HepG2 (cell line): ENCODE data around the gene ANKRD6. TPM values are rescaled to one million over a fixed set of nuclear protein-coding genes. Genes with fewer than 3 reads are reported as not detected.

ENCODE experiments used
- CBFB ChIP-seq: sonication (generic); formaldehyde crosslinking; IDR thresholded peaks from 2 replicates; pipeline ENCODE4 v1.4.0; 2020; ENCODE audit warnings: missing genetic modification reagents
- ELF4 ChIP-seq: sonication (generic); formaldehyde crosslinking; IDR thresholded peaks from 2 replicates; pipeline ENCODE4 v1.5.0; 2020; ENCODE audit warnings: missing genetic modification reagents, mild to moderate bottlenecking, moderate library complexity, borderline replicate concordance
- HNF4G ChIP-seq, 2 experiments: sonication (generic) in 1 of 2; formaldehyde crosslinking in 1 of 2; IDR thresholded peaks; 2 replicates each; pipeline versions ENCODE4 v1.4.0 to v1.6.1; 2011 to 2020; ENCODE audit warnings: borderline replicate concordance in 2 of 2, low read depth in 2 of 2, mild to moderate bottlenecking in 2 of 2, low read length in 1 of 2, missing genetic modification reagents in 1 of 2, moderate library complexity in 1 of 2
- MEF2D ChIP-seq: sonication (generic); formaldehyde crosslinking; IDR thresholded peaks from 2 replicates; pipeline ENCODE4 v1.5.1; 2020; ENCODE audit warnings: mild to moderate bottlenecking, missing genetic modification reagents
- ZZZ3 ChIP-seq: sonication (generic); formaldehyde crosslinking; IDR thresholded peaks from 2 replicates; pipeline ENCODE4 v1.4.0; 2020; ENCODE audit warnings: missing genetic modification reagents, mild to moderate bottlenecking, borderline replicate concordance
- polyA plus RNA-seq, 8 experiments: library from polyadenylated mRNA; depleted of rRNA in 3 of 8; stranded (reverse) in 7 of 8; unstranded in 1 of 8; fragments of >200 nt; fragmentation: Illumina TruSeq in 4 of 8; extraction: Trizol in 4 of 8; gene quantifications; 2 replicates each; pipeline versions ENCODE4 v1.2.1 to v1.2.3, GENCODE V29; 2011 to 2016; ENCODE audit warnings: low read depth in 4 of 8, missing spikeins in 1 of 8, mixed read lengths in 1 of 8; ENCODE audit not compliant: insufficient read depth in 1 of 8
- total RNA-seq, 5 experiments: library from RNA; depleted of rRNA; stranded (reverse); fragments of >200 nt; fragmentation: Illumina TruSeq; extraction: Trizol; gene quantifications; 2 replicates each; pipeline ENCODE4 v1.2.3, GENCODE V29; 2016; ENCODE audit warnings: low read depth in 1 of 5
- TF ChIP-seq, protein P1 (sequence below): sonication (generic); formaldehyde crosslinking; IDR thresholded peaks from 2 replicates; pipeline ENCODE4 v1.4.0; 2020; ENCODE audit warnings: missing genetic modification reagents
- TF ChIP-seq, protein P2 (sequence below): sonication (generic); formaldehyde crosslinking; IDR thresholded peaks from 2 replicates; pipeline ENCODE4 v1.5.1; 2020; ENCODE audit warnings: missing genetic modification reagents, mild to moderate bottlenecking, borderline replicate concordance
- TF ChIP-seq, protein P3 (sequence below): sonication (generic); formaldehyde crosslinking; IDR thresholded peaks from 2 replicates; pipeline ENCODE4 v1.4.0; 2020; ENCODE audit warnings: missing genetic modification reagents
- TF ChIP-seq, protein P4 (sequence below): sonication (generic); formaldehyde crosslinking; IDR thresholded peaks from 2 replicates; pipeline ENCODE4 v1.8.1; 2023; ENCODE audit warnings: mild to moderate bottlenecking, missing genetic modification reagents

ANKRD6 gene
- total and polyA plus RNA-seq, 2 of the 13 experiments (the other 11 are each of a cell fraction or from before 2014, with no cell fraction given) = 0.18 to 0.36 TPM

DNA sequence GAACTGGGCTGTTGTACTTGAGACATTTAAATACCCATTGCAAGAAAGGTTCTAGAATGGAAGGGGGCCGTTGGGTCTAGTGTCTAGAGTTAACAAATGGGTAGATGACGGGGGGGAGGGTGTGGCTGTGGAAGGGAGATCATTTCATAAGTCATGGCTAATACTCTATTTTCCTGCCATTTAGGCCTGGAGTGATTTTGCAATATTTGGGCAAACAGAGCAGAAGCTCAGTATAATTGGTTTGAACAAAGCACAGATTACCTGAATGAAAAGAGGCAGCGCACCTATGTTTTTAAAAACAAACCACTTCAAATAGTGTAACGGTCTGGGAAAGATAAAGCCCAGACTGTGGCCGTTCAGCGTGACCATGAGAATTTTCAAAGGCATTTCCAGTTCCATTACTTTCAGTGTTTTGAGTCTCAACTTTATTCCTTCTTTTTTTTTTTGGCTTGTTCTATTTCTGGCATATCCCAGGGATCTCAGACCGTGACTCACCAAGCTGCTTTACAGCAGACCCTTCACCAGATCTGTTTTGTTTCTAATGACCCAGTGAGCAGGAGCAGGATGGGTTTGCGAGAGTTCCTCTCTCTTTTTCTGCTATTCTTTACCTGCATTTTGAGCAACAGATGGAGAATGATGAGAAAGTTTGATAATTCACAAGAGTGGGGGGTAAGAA, 131.9 kb downstream of the ANKRD6 start (continued):
- TF ChIP-seq, protein P1, sequence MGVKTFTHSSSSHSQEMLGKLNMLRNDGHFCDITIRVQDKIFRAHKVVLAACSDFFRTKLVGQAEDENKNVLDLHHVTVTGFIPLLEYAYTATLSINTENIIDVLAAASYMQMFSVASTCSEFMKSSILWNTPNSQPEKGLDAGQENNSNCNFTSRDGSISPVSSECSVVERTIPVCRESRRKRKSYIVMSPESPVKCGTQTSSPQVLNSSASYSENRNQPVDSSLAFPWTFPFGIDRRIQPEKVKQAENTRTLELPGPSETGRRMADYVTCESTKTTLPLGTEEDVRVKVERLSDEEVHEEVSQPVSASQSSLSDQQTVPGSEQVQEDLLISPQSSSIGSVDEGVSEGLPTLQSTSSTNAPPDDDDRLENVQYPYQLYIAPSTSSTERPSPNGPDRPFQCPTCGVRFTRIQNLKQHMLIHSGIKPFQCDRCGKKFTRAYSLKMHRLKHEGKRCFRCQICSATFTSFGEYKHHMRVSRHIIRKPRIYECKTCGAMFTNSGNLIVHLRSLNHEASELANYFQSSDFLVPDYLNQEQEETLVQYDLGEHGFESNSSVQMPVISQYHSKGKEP (CRISPR knock-in tag) = no peak
- TF ChIP-seq, protein P2, sequence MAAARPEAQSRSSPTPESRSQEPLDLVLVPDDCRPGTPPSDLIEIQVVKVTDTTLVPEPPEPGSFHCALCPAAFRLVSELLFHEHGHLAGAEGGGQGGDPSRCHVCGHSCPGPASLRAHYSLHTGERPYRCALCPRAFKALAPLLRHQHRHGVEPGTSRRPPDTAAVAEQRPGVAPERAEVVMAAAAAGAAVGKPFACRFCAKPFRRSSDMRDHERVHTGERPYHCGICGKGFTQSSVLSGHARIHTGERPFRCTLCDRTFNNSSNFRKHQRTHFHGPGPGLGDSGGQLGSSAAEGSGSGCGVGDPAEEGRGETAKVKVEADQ = no peak
- TF ChIP-seq HNF4G (IDR thresholded peaks at IDR 0.05; ENCODE audit: borderline replicate concordance, low read depth, low read length) (no peak), HNF4G (CRISPR knock-in tag; IDR thresholded peaks at IDR 0.05; ENCODE audit: borderline replicate concordance, low read depth) (no peak), CBFB (CRISPR knock-in tag) (no peak), ZZZ3 (no peak), MEF2D (CRISPR knock-in tag) (no peak), ELF4 (no peak)
- TF ChIP-seq, protein P3, sequence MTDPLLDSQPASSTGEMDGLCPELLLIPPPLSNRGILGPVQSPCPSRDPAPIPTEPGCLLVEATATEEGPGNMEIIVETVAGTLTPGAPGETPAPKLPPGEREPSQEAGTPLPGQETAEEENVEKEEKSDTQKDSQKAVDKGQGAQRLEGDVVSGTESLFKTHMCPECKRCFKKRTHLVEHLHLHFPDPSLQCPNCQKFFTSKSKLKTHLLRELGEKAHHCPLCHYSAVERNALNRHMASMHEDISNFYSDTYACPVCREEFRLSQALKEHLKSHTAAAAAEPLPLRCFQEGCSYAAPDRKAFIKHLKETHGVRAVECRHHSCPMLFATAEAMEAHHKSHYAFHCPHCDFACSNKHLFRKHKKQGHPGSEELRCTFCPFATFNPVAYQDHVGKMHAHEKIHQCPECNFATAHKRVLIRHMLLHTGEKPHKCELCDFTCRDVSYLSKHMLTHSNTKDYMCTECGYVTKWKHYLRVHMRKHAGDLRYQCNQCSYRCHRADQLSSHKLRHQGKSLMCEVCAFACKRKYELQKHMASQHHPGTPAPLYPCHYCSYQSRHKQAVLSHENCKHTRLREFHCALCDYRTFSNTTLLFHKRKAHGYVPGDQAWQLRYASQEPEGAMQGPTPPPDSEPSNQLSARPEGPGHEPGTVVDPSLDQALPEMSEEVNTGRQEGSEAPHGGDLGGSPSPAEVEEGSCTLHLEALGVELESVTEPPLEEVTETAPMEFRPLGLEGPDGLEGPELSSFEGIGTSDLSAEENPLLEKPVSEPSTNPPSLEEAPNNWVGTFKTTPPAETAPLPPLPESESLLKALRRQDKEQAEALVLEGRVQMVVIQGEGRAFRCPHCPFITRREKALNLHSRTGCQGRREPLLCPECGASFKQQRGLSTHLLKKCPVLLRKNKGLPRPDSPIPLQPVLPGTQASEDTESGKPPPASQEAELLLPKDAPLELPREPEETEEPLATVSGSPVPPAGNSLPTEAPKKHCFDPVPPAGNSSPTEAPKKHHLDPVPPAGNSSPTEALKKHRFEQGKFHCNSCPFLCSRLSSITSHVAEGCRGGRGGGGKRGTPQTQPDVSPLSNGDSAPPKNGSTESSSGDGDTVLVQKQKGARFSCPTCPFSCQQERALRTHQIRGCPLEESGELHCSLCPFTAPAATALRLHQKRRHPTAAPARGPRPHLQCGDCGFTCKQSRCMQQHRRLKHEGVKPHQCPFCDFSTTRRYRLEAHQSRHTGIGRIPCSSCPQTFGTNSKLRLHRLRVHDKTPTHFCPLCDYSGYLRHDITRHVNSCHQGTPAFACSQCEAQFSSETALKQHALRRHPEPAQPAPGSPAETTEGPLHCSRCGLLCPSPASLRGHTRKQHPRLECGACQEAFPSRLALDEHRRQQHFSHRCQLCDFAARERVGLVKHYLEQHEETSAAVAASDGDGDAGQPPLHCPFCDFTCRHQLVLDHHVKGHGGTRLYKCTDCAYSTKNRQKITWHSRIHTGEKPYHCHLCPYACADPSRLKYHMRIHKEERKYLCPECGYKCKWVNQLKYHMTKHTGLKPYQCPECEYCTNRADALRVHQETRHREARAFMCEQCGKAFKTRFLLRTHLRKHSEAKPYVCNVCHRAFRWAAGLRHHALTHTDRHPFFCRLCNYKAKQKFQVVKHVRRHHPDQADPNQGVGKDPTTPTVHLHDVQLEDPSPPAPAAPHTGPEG = no peak
- TF ChIP-seq, protein P4, sequence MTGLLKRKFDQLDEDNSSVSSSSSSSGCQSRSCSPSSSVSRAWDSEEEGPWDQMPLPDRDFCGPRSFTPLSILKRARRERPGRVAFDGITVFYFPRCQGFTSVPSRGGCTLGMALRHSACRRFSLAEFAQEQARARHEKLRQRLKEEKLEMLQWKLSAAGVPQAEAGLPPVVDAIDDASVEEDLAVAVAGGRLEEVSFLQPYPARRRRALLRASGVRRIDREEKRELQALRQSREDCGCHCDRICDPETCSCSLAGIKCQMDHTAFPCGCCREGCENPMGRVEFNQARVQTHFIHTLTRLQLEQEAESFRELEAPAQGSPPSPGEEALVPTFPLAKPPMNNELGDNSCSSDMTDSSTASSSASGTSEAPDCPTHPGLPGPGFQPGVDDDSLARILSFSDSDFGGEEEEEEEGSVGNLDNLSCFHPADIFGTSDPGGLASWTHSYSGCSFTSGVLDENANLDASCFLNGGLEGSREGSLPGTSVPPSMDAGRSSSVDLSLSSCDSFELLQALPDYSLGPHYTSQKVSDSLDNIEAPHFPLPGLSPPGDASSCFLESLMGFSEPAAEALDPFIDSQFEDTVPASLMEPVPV = no peak
